Ovary (tissue), 9 donors: ENCODE measurements around the gene OR6V1. TPM values are rescaled to one million over a fixed set of nuclear protein-coding genes. Genes with fewer than 3 reads are reported as not detected.
"Not testable (repeated sequence)": the region's sequence is repeated elsewhere in the genome, so short reads cannot be mapped to it uniquely, and the experiment has no call there.

Source experiments
- DNase-seq, 5 donors: peaks; one replicate each; pipeline ENCODE4 v3.0.0-alpha.2; 2019 to 2020
- H3K27ac ChIP-seq, 2 donors: fragments of 200-600 bp; one replicate each; pipeline versions ENCODE4 v1.5.1 to v1.8.0; 2019 to 2022
- H3K27me3 ChIP-seq: fragments of 200-600 bp; one replicate; pipeline ENCODE4 v1.8.0; 2022
- H3K36me3 ChIP-seq: fragments of 200-600 bp; sonication (generic); one replicate; pipeline ENCODE4 v1.5.1; 2019
- H3K4me1 ChIP-seq: one replicate; pipeline ENCODE4 v1.8.1; 2013; ENCODE audit warnings: mild to moderate bottlenecking, moderate library complexity; ENCODE audit not compliant: insufficient read depth
- H3K4me3 ChIP-seq: fragments of 200-600 bp; sonication (generic); one replicate; pipeline ENCODE4 v1.5.1; 2017
- H3K9me3 ChIP-seq, 2 donors: fragments of 200-600 bp in 1 of 2; sonication (generic) in 1 of 2; one replicate each; pipeline versions ENCODE4 v1.5.1 to v1.8.1; 2013 to 2019; ENCODE audit warnings: mild to moderate bottlenecking in 1 of 2, moderate library complexity in 1 of 2
- EP300 ChIP-seq: sonication (generic); formaldehyde crosslinking; IDR thresholded peaks from one replicate; pipeline ENCODE4 v1.6.1; 2017; ENCODE audit warnings: antibody characterized with exemption
- POLR2A ChIP-seq: fragments of 450-650 bp; IDR thresholded peaks from one replicate; pipeline ENCODE4 v1.6.1; 2017; ENCODE audit warnings: antibody characterized with exemption, mild to moderate bottlenecking, moderate library complexity
- WGBS, 3 donors: extraction: QIAGEN DNeasy Blood & Tissue Kit in 1 of 3; methylation state at CpG; one replicate each; pipeline versions ENCODE4 v1.1.5 to v1.1.7; 2013 to 2017; 5-methylcytosine and 5-hydroxymethylcytosine counted together
- intact Hi-C, 4 donors: fragments of 100-400 bp; cut with DNase I; formaldehyde crosslinking; loops; one replicate each; pipeline versions ENCODE4 v1.11.0 to v1.15.1; 2022 to 2023
- polyA plus RNA-seq, 2 donors: library from polyadenylated mRNA; stranded (reverse); fragments of 200-250 nt in 1 of 2; fragments of 350-450 nt in 1 of 2; fragmentation: Illumina TruSeq in 1 of 2; extraction: RNeasy Lipid Tissue Mini Kit (QIAGEN cat#74804) in 1 of 2; gene quantifications; one replicate each; pipeline ENCODE4 v1.2.3, GENCODE V29; 2013 to 2014
- total RNA-seq, 7 donors: library from RNA; depleted of rRNA in 2 of 7; stranded (reverse); fragments of >200 nt in 2 of 7; fragmentation: NEBNext Ultra II Directional in 3 of 7; extraction: Animal tissue kit (Norgen Biotek cat#: 25700) in 3 of 7; gene quantifications; one replicate each; pipeline versions ENCODE4 v1.1.0 to v1.2.4, GENCODE V29; 2016 to 2023
- TF ChIP-seq, protein P1 (sequence below), 3 donors: fragments of 450-650 bp in 2 of 3; fragments of 200-600 bp in 1 of 3; IDR thresholded peaks; one replicate each; pipeline versions ENCODE4 v1.5.1 to v1.8.0; 2016 to 2022; ENCODE audit warnings: antibody characterized with exemption in 3 of 3, mild to moderate bottlenecking in 1 of 3
- donor health status: DM: no; HTN: no; CAD: no; lungs with moderate emphysema.
- donor health status: DM: no; HTN: no; CAD: no.
- donor health status: Bipolar disorder and iron deficiency.
- donor health status: DM: yes; HTN: yes; CAD: no.
- donor health status: DM: no; HTN: no; CAD: no.
- donor health status: DM: yes; HTN: yes; CAD: no.

The OR6V1 gene
- total and polyA plus RNA-seq, 9 donors, result not detected

DNA sequence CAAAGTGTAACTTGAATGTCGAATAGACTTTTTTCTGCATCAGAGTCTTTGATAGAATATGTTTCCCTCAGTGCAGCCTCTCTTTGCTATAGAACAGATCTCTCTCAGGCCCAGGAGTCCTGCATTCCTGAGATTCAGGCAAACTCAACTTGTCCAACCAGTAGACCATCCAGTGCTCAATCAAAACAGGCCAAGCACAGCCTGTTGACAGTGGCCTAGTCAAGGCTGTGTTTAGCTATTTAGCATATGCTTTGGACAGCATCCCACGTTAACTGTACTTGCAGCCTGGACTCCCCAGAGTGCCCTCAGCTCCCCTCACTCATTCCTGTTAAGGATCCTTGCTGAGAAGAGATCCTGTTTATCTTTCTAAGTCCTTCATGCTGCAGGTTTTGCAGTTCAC lies 16.3 kb downstream of the OR6V1 start:
- no peak for DNase-seq
- WGBS, 3 donors, result 30 to 56% (median 45%) methylated on average over 2 of the region's 2 CpGs
- Histone ChIP-seq H3K9me3 (no peaks in the 10 kb centered on the region), H3K4me3 (no peak overlapping the region), H3K27me3 (no peaks in the 10 kb centered on the region), H3K36me3 (no peaks in the 10 kb centered on the region), H3K27ac (no peak overlapping the region), H3K4me1 (no peaks in the 10 kb centered on the region)
- no peak for TF ChIP-seq EP300
- TF ChIP-seq POLR2A, result no peak
- TF ChIP-seq, protein P1, sequence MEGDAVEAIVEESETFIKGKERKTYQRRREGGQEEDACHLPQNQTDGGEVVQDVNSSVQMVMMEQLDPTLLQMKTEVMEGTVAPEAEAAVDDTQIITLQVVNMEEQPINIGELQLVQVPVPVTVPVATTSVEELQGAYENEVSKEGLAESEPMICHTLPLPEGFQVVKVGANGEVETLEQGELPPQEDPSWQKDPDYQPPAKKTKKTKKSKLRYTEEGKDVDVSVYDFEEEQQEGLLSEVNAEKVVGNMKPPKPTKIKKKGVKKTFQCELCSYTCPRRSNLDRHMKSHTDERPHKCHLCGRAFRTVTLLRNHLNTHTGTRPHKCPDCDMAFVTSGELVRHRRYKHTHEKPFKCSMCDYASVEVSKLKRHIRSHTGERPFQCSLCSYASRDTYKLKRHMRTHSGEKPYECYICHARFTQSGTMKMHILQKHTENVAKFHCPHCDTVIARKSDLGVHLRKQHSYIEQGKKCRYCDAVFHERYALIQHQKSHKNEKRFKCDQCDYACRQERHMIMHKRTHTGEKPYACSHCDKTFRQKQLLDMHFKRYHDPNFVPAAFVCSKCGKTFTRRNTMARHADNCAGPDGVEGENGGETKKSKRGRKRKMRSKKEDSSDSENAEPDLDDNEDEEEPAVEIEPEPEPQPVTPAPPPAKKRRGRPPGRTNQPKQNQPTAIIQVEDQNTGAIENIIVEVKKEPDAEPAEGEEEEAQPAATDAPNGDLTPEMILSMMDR (IDR thresholded peaks at IDR 0.05), result no peak
- intact Hi-C loops, result no loop called here

DNA sequence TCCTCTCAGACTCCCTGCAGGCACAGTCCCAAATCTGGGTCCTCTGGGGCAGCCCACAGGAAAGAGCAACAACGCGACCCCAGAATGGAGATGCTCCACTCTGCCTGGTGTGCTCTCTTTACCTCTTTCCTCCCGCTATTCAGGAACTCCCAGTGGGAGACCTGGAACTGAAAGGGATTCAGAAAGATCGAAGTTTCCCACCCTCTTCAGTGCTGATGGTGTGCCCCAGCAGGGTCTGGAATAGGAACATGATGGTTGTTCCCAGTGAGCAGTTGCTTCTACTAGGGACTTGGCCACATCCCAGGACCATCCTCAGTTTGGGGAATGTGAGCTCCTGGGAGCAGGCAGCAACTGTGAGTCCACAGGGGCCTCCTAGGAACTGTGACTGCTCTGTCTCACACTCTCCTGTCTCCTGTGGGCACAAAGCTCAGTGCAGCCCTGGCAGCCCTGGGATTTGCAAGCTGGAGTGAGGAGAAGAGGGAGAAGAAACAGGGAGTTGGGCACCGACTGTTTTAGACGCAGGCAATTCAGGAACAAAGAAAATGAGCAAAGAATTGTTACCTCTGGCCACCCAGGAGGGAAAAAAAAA lies 17.9 kb downstream of the OR6V1 start:
- TF ChIP-seq EP300, result no peak
- intact Hi-C loops, result no loop called here
- no peak for DNase-seq
- H3K4me3 ChIP-seq, result no peak overlapping the region
- H3K4me1 ChIP-seq, result no peaks in the 10 kb centered on the region
- no peaks in the 10 kb centered on the region for H3K9me3 ChIP-seq
- no peaks in the 10 kb centered on the region for H3K27me3 ChIP-seq
- H3K27ac ChIP-seq, result no peak overlapping the region
- 61 to 63% (median 62%) methylated on average over 6 of the region's 6 CpGs for WGBS, 3 donors
- H3K36me3 ChIP-seq, result no peaks in the 10 kb centered on the region

DNA sequence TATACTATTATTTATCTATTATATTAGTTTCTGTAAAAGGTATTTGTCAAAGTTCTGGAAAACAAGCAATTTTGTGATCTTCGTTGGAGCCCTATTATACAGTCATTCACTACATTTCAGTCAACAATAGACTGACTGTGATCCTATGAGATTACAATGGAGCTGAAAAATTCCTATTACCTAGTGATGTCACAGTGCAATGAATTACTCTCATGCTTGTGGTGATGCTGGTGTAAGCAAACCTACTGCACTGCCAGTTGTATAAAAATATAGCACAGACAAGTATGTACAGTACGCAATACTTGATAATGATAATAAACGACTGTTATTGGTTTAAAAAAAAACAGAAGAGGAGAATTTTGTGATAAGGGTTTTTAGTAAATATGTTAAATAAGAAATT lies 21.4 kb downstream of the OR6V1 start:
- Histone ChIP-seq H3K9me3 (peaks cover 0 to 5% of the 10 kb centered on the region in 2 donors), H3K4me1 (no peaks in the 10 kb centered on the region), H3K4me3 (no peak overlapping the region), H3K27ac (no peak overlapping the region), H3K27me3 (no peaks in the 10 kb centered on the region), H3K36me3 (no peaks in the 10 kb centered on the region)
- 40 to 61% (median 44%) methylated on average over 3 of the region's 3 CpGs for WGBS, 3 donors
- TF ChIP-seq POLR2A (no peak), EP300 (no peak)
- TF ChIP-seq, protein P1 (IDR thresholded peaks at IDR 0.05), result no peak
- intact Hi-C loops, result no loop called here
- no peak for DNase-seq

DNA sequence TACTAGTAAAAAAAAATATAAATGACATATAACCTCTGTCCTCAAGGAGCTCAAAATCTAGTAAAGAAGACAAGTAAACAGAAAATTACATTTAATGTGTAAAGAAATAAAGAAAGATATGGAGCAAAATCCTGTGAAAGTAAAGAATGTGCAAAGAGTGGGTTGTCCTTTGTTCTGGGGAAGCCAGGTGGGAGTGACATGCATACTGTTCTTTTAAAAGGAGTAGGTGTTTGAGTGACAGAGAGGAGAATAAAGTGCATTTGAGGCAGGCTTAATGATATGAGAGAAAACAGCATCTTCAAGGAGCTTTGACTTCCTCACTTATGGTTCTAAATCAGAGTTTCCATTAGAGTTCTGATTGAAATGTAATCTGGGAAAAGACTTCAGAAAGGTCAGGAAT lies 22.0 kb downstream of the OR6V1 start:
- Histone ChIP-seq H3K36me3 (no peaks in the 10 kb centered on the region), H3K9me3 (peaks cover 0 to 5% of the 10 kb centered on the region in 2 donors), H3K27me3 (no peaks in the 10 kb centered on the region), H3K27ac (no peak overlapping the region), H3K4me3 (no peak overlapping the region), H3K4me1 (no peaks in the 10 kb centered on the region)
- DNase-seq, result no peak
- intact Hi-C loops, result no loop called here
- TF ChIP-seq, protein P1 (IDR thresholded peaks at IDR 0.05), result no peak

DNA sequence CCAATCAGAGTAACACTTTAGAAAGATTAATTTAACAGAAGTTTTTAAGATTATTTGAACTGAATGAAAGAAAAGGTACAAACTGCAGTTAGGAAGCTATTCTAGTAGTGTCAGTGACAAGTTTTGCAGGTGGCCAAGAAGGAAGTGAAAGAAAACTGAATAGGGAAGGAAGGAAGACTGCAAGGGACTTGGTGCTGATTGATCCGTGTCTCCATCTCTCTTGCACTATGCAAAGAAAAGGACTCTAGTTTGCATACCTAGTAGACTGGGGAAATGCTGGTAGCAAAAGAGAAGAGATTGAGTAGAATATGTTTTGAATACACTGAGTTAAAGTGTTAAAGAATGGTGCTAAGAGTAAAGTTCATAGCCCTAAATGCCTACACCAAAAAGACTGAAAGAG lies 33.0 kb downstream of the OR6V1 start:
- intact Hi-C loops, result no loop called here
- WGBS, 3 donors, result 73 to 82% (median 75%) methylated on average over 1 of the region's 1 CpG
- Histone ChIP-seq H3K36me3 (no peaks in the 10 kb centered on the region), H3K9me3 (peaks cover 0 to 4% of the 10 kb centered on the region in 2 donors), H3K27ac (no peak overlapping the region), H3K4me1 (no peaks in the 10 kb centered on the region), H3K27me3 (no peaks in the 10 kb centered on the region), H3K4me3 (no peak overlapping the region)
- no peak for DNase-seq
- TF ChIP-seq POLR2A (no peak), EP300 (no peak)
- TF ChIP-seq, protein P1 (IDR thresholded peaks at IDR 0.05), result no peak

DNA sequence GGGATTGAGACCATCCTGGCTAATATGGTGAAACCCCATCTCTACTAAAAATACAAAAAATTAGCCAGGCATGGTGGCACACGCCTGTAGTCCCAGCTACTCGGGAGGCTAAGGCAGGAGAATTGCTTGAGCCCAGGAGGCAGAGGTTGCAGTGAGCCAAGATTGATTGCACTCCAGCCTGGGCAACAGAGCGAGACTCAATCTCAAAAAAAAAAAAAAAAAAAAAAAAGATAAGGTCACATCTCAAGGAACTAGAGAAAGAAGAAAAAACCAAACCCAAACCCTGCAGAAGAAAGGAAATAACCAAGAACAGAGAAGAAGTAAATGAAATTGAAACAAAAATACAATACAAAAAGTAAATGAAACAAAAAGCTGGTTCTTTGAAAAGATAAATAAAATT lies 33.5 kb downstream of the OR6V1 start:
- H3K36me3 ChIP-seq, intact Hi-C loops, H3K9me3 ChIP-seq, H3K4me3 ChIP-seq, H3K4me1 ChIP-seq, H3K27ac ChIP-seq, H3K27me3 ChIP-seq, DNase-seq: not testable (repeated sequence)
- 64 to 94% (median 83%) methylated on average over 3 of the region's 3 CpGs for WGBS, 3 donors

DNA sequence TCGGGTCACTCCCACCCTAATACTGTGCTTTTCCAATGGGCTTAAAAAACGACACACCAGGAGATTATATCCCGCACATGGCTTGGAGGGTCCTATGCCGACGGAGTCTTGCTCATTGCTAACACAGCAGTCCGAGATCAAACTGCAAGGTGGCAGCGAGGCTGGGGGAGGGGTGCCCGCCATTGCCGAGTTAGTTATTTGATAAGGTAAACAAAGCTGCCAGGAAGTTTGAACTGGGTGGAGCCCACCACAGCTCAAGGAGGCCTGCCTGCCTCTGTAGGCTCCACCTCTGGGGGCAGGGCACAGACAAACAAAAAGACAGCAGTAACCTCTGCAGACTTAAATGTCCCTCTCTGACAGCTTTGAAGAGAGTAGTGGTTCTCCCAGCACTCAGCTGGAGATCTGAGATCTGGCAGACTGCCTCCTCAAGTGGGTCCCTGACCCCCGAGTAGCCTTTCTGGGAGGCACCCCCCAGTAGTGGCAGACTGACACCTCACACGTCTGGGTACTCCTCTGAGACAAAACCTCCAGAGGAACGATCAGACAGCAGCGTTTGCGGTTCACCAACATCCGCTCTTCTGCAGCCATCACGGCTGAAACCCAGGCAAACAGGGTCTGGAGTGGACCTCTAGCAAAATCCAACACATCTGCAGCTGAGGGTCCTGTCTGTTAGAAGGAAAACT lies 36.5 kb downstream of the OR6V1 start:
- H3K4me3 ChIP-seq, DNase-seq, H3K9me3 ChIP-seq, intact Hi-C loops, H3K27me3 ChIP-seq, H3K36me3 ChIP-seq, H3K27ac ChIP-seq, H3K4me1 ChIP-seq: not testable (repeated sequence)
- WGBS, 3 donors, result 87 to 93% (median 88%) methylated on average over 16 of the region's 16 CpGs
